ENCODE results near the gene GREB1L. TPM values are rescaled to one million over a fixed set of nuclear protein-coding genes. Genes with fewer than 3 reads are reported as not detected.

GREB1L gene
- total and polyA plus RNA-seq, 2 experiments from 2014 or later, result 1.9 to 3.0 TPM

- Histone ChIP-seq H4K20me1 (ENCODE audit: insufficient read depth) (no peaks in the 10 kb centered on the region), H3F3A (ENCODE audit: insufficient read depth) (no peaks in the 10 kb centered on the region), H3K9me3 (ENCODE audit: low read depth) (no peaks in the 10 kb centered on the region), H3K4me3 (no peak overlapping the region), H3K27ac (no peak overlapping the region), H3K4me2 (ENCODE audit: unreplicated experiment) (no peak overlapping the region), H3K36me3 (ENCODE audit: low read depth) (no peaks in the 10 kb centered on the region), H2AFZ (no peak overlapping the region), H3K27me3 (replicated peaks; ENCODE audit: insufficient read depth) (no peaks in the 10 kb centered on the region), H3K4me1 (ENCODE audit: insufficient read depth) (peaks cover 7% of the 10 kb centered on the region; the same call in 1 of the 2 replicates), H3K9me2 (ENCODE audit: insufficient read depth) (no peaks in the 10 kb centered on the region), H3K9ac (no peak overlapping the region), H3K79me2 (ENCODE audit: insufficient read depth) (no peaks in the 10 kb centered on the region)
- in situ Hi-C loops (cut with MboI), result no loop called here
- DNase-seq, result peak; percentile 40
- TF ChIP-seq EZH2 (IDR thresholded peaks at IDR 0.05; ENCODE audit: insufficient read depth, poor library complexity, severe bottlenecking) (no peak), EZH2phosphoT487 (IDR thresholded peaks at IDR 0.05; ENCODE audit: insufficient read depth, low read depth) (no peak)
Measured at GRCh38 chr18:21281603-21282002, 39.6 kb downstream of the GREB1L start.

GRCh38 chr18:21284540-21284939 lies 42.5 kb downstream of the GREB1L start:
- H3K4me2 ChIP-seq (ENCODE audit: unreplicated experiment), result no peak overlapping the region
- no peaks in the 10 kb centered on the region for H3K36me3 ChIP-seq (ENCODE audit: low read depth)
- DNase-seq, result no peak
- H3K9me2 ChIP-seq (ENCODE audit: insufficient read depth), result no peaks in the 10 kb centered on the region
- H3F3A ChIP-seq (ENCODE audit: insufficient read depth), result no peaks in the 10 kb centered on the region; the same call in 1 of the 2 replicates
- H3K4me3 ChIP-seq, result no peak overlapping the region
- no peaks in the 10 kb centered on the region for H3K79me2 ChIP-seq (ENCODE audit: insufficient read depth)
- H3K4me1 ChIP-seq (ENCODE audit: insufficient read depth), result peaks cover 17% of the 10 kb centered on the region; the same call in 1 of the 2 replicates
- TF ChIP-seq EZH2 (IDR thresholded peaks at IDR 0.05; ENCODE audit: insufficient read depth, poor library complexity, severe bottlenecking), result no peak
- no peak for TF ChIP-seq EZH2phosphoT487 (IDR thresholded peaks at IDR 0.05; ENCODE audit: insufficient read depth, low read depth)
- H3K9ac ChIP-seq, result no peak overlapping the region
- no peak overlapping the region for H3K27ac ChIP-seq
- no peaks in the 10 kb centered on the region for H3K27me3 ChIP-seq (replicated peaks; ENCODE audit: insufficient read depth)
- H3K9me3 ChIP-seq (ENCODE audit: low read depth), result no peaks in the 10 kb centered on the region
- 90% methylated on average over 3 of the region's 3 CpGs for WGBS, 2 experiments (ENCODE audit: low coverage in 1 of 2, low lambda C conversion rate in 2 of 2, missing lambda C conversion rate in 2 of 2)
- no peak overlapping the region for H2AFZ ChIP-seq
- in situ Hi-C loops (cut with MboI), result no loop called here
- H4K20me1 ChIP-seq (ENCODE audit: insufficient read depth), result no peaks in the 10 kb centered on the region

GRCh38 chr18:21289827-21290226 lies 47.8 kb downstream of the GREB1L start:
- H3K9me2 ChIP-seq (ENCODE audit: insufficient read depth), result no peaks in the 10 kb centered on the region
- H3F3A ChIP-seq (ENCODE audit: insufficient read depth), result no peaks in the 10 kb centered on the region; the same call in 1 of the 2 replicates
- in situ Hi-C loops (cut with MboI), result no loop called here
- H3K79me2 ChIP-seq (ENCODE audit: insufficient read depth), result no peaks in the 10 kb centered on the region
- no peak overlapping the region for H2AFZ ChIP-seq
- no peak overlapping the region for H3K4me2 ChIP-seq (ENCODE audit: unreplicated experiment)
- 94 to 100% methylated on average over 3 of the region's 3 CpGs for WGBS, 2 experiments (ENCODE audit: low coverage in 1 of 2, low lambda C conversion rate in 2 of 2, missing lambda C conversion rate in 2 of 2)
- no peak for TF ChIP-seq EZH2 (IDR thresholded peaks at IDR 0.05; ENCODE audit: insufficient read depth, poor library complexity, severe bottlenecking)
- no peak for TF ChIP-seq EZH2phosphoT487 (IDR thresholded peaks at IDR 0.05; ENCODE audit: insufficient read depth, low read depth)
- no peak for DNase-seq
- no peaks in the 10 kb centered on the region for H3K27me3 ChIP-seq (replicated peaks; ENCODE audit: insufficient read depth)
- H3K9ac ChIP-seq, result no peak overlapping the region
- H3K27ac ChIP-seq, result no peak overlapping the region
- no peaks in the 10 kb centered on the region for H4K20me1 ChIP-seq (ENCODE audit: insufficient read depth)
- 0 out of 2 replicates have a peak, but pooled peaks cover 14% of the 10 kb centered on the region for H3K4me1 ChIP-seq (ENCODE audit: insufficient read depth)
- no peaks in the 10 kb centered on the region for H3K36me3 ChIP-seq (ENCODE audit: low read depth)
- no peaks in the 10 kb centered on the region for H3K9me3 ChIP-seq (ENCODE audit: low read depth)
- no peak overlapping the region for H3K4me3 ChIP-seq

GRCh38 chr18:21291106-21291505 lies 49.1 kb downstream of the GREB1L start:
- WGBS, 2 experiments (ENCODE audit: low coverage in 1 of 2, low lambda C conversion rate in 2 of 2, missing lambda C conversion rate in 2 of 2), result 82 to 96% methylated on average over 3 of the region's 3 CpGs
- Histone ChIP-seq H3K4me3 (no peak overlapping the region), H3K9ac (no peak overlapping the region), H3K4me1 (ENCODE audit: insufficient read depth) (0 out of 2 replicates have a peak, but pooled peaks cover 14% of the 10 kb centered on the region), H3K36me3 (ENCODE audit: low read depth) (no peaks in the 10 kb centered on the region), H3K9me3 (ENCODE audit: low read depth) (no peaks in the 10 kb centered on the region), H4K20me1 (ENCODE audit: insufficient read depth) (no peaks in the 10 kb centered on the region), H3F3A (ENCODE audit: insufficient read depth) (no peaks in the 10 kb centered on the region; the same call in 1 of the 2 replicates), H3K9me2 (ENCODE audit: insufficient read depth) (no peaks in the 10 kb centered on the region), H3K4me2 (ENCODE audit: unreplicated experiment) (no peak overlapping the region), H2AFZ (no peak overlapping the region), H3K79me2 (ENCODE audit: insufficient read depth) (no peaks in the 10 kb centered on the region), H3K27me3 (replicated peaks; ENCODE audit: insufficient read depth) (no peaks in the 10 kb centered on the region), H3K27ac (no peak overlapping the region)
- in situ Hi-C loops (cut with MboI), result no loop called here
- DNase-seq, result no peak
- TF ChIP-seq EZH2 (IDR thresholded peaks at IDR 0.05; ENCODE audit: insufficient read depth, poor library complexity, severe bottlenecking) (no peak), EZH2phosphoT487 (IDR thresholded peaks at IDR 0.05; ENCODE audit: insufficient read depth, low read depth) (no peak)

- Histone ChIP-seq H3K79me2 (ENCODE audit: insufficient read depth) (no peaks in the 10 kb centered on the region), H3K9ac (no peak overlapping the region), H3K36me3 (ENCODE audit: low read depth) (no peaks in the 10 kb centered on the region), H3K27me3 (replicated peaks; ENCODE audit: insufficient read depth) (no peaks in the 10 kb centered on the region), H4K20me1 (ENCODE audit: insufficient read depth) (no peaks in the 10 kb centered on the region), H2AFZ (no peak overlapping the region), H3K4me3 (no peak overlapping the region), H3K4me1 (ENCODE audit: insufficient read depth) (peaks cover 5% of the 10 kb centered on the region), H3K27ac (no peak overlapping the region), H3K4me2 (ENCODE audit: unreplicated experiment) (no peak overlapping the region), H3K9me2 (ENCODE audit: insufficient read depth) (no peaks in the 10 kb centered on the region), H3F3A (ENCODE audit: insufficient read depth) (no peaks in the 10 kb centered on the region), H3K9me3 (ENCODE audit: low read depth) (no peaks in the 10 kb centered on the region)
- 87 to 94% methylated on average over 3 of the region's 3 CpGs for WGBS, 2 experiments (ENCODE audit: low coverage in 1 of 2, low lambda C conversion rate in 2 of 2, missing lambda C conversion rate in 2 of 2)
- TF ChIP-seq EZH2 (IDR thresholded peaks at IDR 0.05; ENCODE audit: insufficient read depth, poor library complexity, severe bottlenecking) (no peak), EZH2phosphoT487 (IDR thresholded peaks at IDR 0.05; ENCODE audit: insufficient read depth, low read depth) (no peak)
- DNase-seq, result no peak
- in situ Hi-C loops (cut with MboI), result no loop called here
Measured at GRCh38 chr18:21293479-21293878, 51.4 kb downstream of the GREB1L start.

Data from GM23248 (cell line).